HL-60 (cell line): ENCODE results near the gene HYCC1.

Experiments
- DNase-seq, 2 experiments: peaks; one replicate each; pipeline ENCODE4 v3.0.0-alpha.2; 2010 to 2020; ENCODE audit warnings: low read depth in 1 of 2, low spot score in 1 of 2
- H3K27ac ChIP-seq: fragments of 250-450 bp; sonication (Bioruptor Pico); replicated peaks from 2 replicates; pipeline ENCODE4 v1.5.1; 2020; ENCODE audit warnings: mild to moderate bottlenecking, moderate library complexity
- H3K27me3 ChIP-seq: fragments of 250-450 bp; sonication (Bioruptor Pico); 2 replicates; pipeline ENCODE4 v1.5.1; 2021; ENCODE audit warnings: mild to moderate bottlenecking, moderate library complexity; ENCODE audit not compliant: insufficient read depth, poor library complexity, severe bottlenecking
- H3K4me3 ChIP-seq: replicated peaks from 2 replicates; pipeline ENCODE4 v1.5.1; 2011; ENCODE audit warnings: mild to moderate bottlenecking, control low read depth, low read length; ENCODE audit not compliant: insufficient read depth
- CTCF ChIP-seq: IDR thresholded peaks from one replicate; pipeline ENCODE4 v1.5.1; 2011; ENCODE audit warnings: low read length, control low read depth, inconsistent platforms; ENCODE audit not compliant: insufficient read depth
- GABPA ChIP-seq: IDR thresholded peaks from 2 replicates; pipeline ENCODE4 v1.6.1; 2012; ENCODE audit warnings: low read depth
- POLR2AphosphoS5 ChIP-seq: IDR thresholded peaks from 2 replicates; pipeline ENCODE4 v1.6.1; 2012; ENCODE audit warnings: low read depth
- REST ChIP-seq: IDR thresholded peaks from 2 replicates; pipeline ENCODE4 v1.6.1; 2012; ENCODE audit warnings: low read depth; ENCODE audit not compliant: insufficient replicate concordance
- SPI1 ChIP-seq: IDR thresholded peaks from 2 replicates; pipeline ENCODE4 v1.6.1; 2012; ENCODE audit warnings: low read depth, mild to moderate bottlenecking, borderline replicate concordance

HYCC1 gene

GRCh38 chr7:22972207-22972606, 41.7 kb downstream of the HYCC1 start:
- no peaks in the 10 kb centered on the region for H3K27me3 ChIP-seq
- TF ChIP-seq REST (no peak), SPI1 (no peak)
- DNase-seq, result no peak
- no peak overlapping the region for H3K4me3 ChIP-seq
- H3K27ac ChIP-seq, result no peak overlapping the region

GRCh38 chr7:22969010-22969431, 44.9 kb downstream of the HYCC1 start:
- DNase-seq, result no peak
- Histone ChIP-seq H3K27ac (no peak overlapping the region), H3K4me3 (no peak overlapping the region), H3K27me3 (no peaks in the 10 kb centered on the region)
- no peak for TF ChIP-seq CTCF
- TF ChIP-seq POLR2AphosphoS5, result no peak
- no peak for TF ChIP-seq GABPA
- no peak for TF ChIP-seq REST
- no peak for TF ChIP-seq SPI1
